Effector memory CD4-positive, alpha-beta T cell (primary cell): ENCODE data around the gene CCDC63.

Experiments used
- DNase-seq, 3 donors: peaks; one replicate each; pipeline ENCODE4 v3.0.0-alpha.2; 2020
- H3K27ac ChIP-seq: 2 replicates; pipeline ENCODE4 v1.7.0; 2013; ENCODE audit warnings: mild to moderate bottlenecking, low read length, moderate library complexity; ENCODE audit not compliant: insufficient read depth, poor library complexity, severe bottlenecking
- H3K27me3 ChIP-seq: replicated peaks from 2 replicates; pipeline ENCODE4 v1.7.0; 2013; ENCODE audit warnings: mild to moderate bottlenecking, low read length; ENCODE audit not compliant: insufficient read depth, control insufficient read depth, poor library complexity, severe bottlenecking
- H3K36me3 ChIP-seq: 2 replicates; pipeline ENCODE4 v1.7.0; 2013; ENCODE audit warnings: mild to moderate bottlenecking, low read length, moderate library complexity; ENCODE audit not compliant: control insufficient read depth, insufficient read depth
- H3K4me1 ChIP-seq: 2 replicates; pipeline ENCODE4 v1.7.0; 2013; ENCODE audit warnings: low read length, mild to moderate bottlenecking; ENCODE audit not compliant: control insufficient read depth, insufficient read depth, poor library complexity, severe bottlenecking
- H3K4me3 ChIP-seq: 2 replicates; pipeline ENCODE4 v1.7.0; 2013; ENCODE audit warnings: low read length, low read depth, mild to moderate bottlenecking; ENCODE audit not compliant: insufficient read depth, poor library complexity, severe bottlenecking
- H3K9me3 ChIP-seq: 2 replicates; pipeline ENCODE4 v1.7.0; 2013; ENCODE audit warnings: mild to moderate bottlenecking, low read length, moderate library complexity; ENCODE audit not compliant: control insufficient read depth

CCDC63 gene

GRCh38 chr12:110901401-110901800 lies 54.6 kb downstream of the CCDC63 start:
- H3K27me3 ChIP-seq = no peaks in the 10 kb centered on the region
- H3K27ac ChIP-seq = no peak overlapping the region
- DNase-seq = no peak
- H3K4me1 ChIP-seq = no peaks in the 10 kb centered on the region
- no peaks in the 10 kb centered on the region for H3K9me3 ChIP-seq
- H3K4me3 ChIP-seq = no peak overlapping the region
- H3K36me3 ChIP-seq = no peaks in the 10 kb centered on the region

GRCh38 chr12:110903511-110903910 lies 56.7 kb downstream of the CCDC63 start:
- no peak for DNase-seq
- H3K27me3 ChIP-seq = no peaks in the 10 kb centered on the region
- no peaks in the 10 kb centered on the region for H3K9me3 ChIP-seq
- no peaks in the 10 kb centered on the region for H3K36me3 ChIP-seq
- no peak overlapping the region for H3K27ac ChIP-seq
- no peaks in the 10 kb centered on the region for H3K4me1 ChIP-seq
- no peak overlapping the region for H3K4me3 ChIP-seq

GRCh38 chr12:110906083-110906482 lies 59.3 kb downstream of the CCDC63 start:
- Histone ChIP-seq H3K36me3 (no peaks in the 10 kb centered on the region), H3K27me3 (no peaks in the 10 kb centered on the region), H3K4me1 (no peaks in the 10 kb centered on the region), H3K9me3 (no peaks in the 10 kb centered on the region), H3K4me3 (no peak overlapping the region), H3K27ac (no peak overlapping the region)
- DNase-seq = no peak

GRCh38 chr12:110906516-110906915 lies 59.7 kb downstream of the CCDC63 start:
- H3K4me3 ChIP-seq = no peak overlapping the region
- DNase-seq = no peak
- H3K36me3 ChIP-seq = no peaks in the 10 kb centered on the region
- no peaks in the 10 kb centered on the region for H3K27me3 ChIP-seq
- no peaks in the 10 kb centered on the region for H3K9me3 ChIP-seq
- H3K27ac ChIP-seq = no peak overlapping the region
- H3K4me1 ChIP-seq = no peaks in the 10 kb centered on the region

- Histone ChIP-seq H3K36me3 (no peaks in the 10 kb centered on the region), H3K27ac (no peak overlapping the region), H3K27me3 (no peaks in the 10 kb centered on the region), H3K9me3 (no peaks in the 10 kb centered on the region), H3K4me1 (no peaks in the 10 kb centered on the region), H3K4me3 (no peak overlapping the region)
- DNase-seq = no peak
These were observed 60.2 kb downstream of the CCDC63 start for GRCh38 chr12:110906985-110907384.

- Histone ChIP-seq H3K27me3 (no peaks in the 10 kb centered on the region), H3K36me3 (no peaks in the 10 kb centered on the region), H3K27ac (no peak overlapping the region), H3K9me3 (no peaks in the 10 kb centered on the region), H3K4me3 (no peak overlapping the region), H3K4me1 (no peaks in the 10 kb centered on the region)
- no peak for DNase-seq
These were observed 60.8 kb downstream of the CCDC63 start for GRCh38 chr12:110907583-110907982.

GRCh38 chr12:110908377-110909152 lies 61.8 kb downstream of the CCDC63 start:
- Histone ChIP-seq H3K9me3 (no peaks in the 10 kb centered on the region), H3K27me3 (no peaks in the 10 kb centered on the region), H3K4me3 (no peak overlapping the region), H3K36me3 (no peaks in the 10 kb centered on the region), H3K27ac (no peak overlapping the region), H3K4me1 (no peaks in the 10 kb centered on the region)
- DNase-seq = no peak

GRCh38 chr12:110912263-110912662 lies 65.5 kb downstream of the CCDC63 start:
- H3K36me3 ChIP-seq = no peaks in the 10 kb centered on the region
- DNase-seq = no peak
- no peak overlapping the region for H3K27ac ChIP-seq
- H3K4me1 ChIP-seq = no peaks in the 10 kb centered on the region
- H3K27me3 ChIP-seq = no peaks in the 10 kb centered on the region
- H3K4me3 ChIP-seq = no peak overlapping the region
- H3K9me3 ChIP-seq = no peaks in the 10 kb centered on the region

- Histone ChIP-seq H3K4me1 (no peaks in the 10 kb centered on the region), H3K27me3 (no peaks in the 10 kb centered on the region), H3K4me3 (no peak overlapping the region), H3K9me3 (no peaks in the 10 kb centered on the region), H3K36me3 (no peaks in the 10 kb centered on the region), H3K27ac (no peak overlapping the region)
- DNase-seq = no peak
These were observed 66.6 kb downstream of the CCDC63 start for GRCh38 chr12:110913119-110914056.

GRCh38 chr12:110916295-110916875 lies 69.6 kb downstream of the CCDC63 start:
- no peak overlapping the region for H3K27ac ChIP-seq
- H3K36me3 ChIP-seq = no peaks in the 10 kb centered on the region
- no peaks in the 10 kb centered on the region for H3K4me1 ChIP-seq
- no peak for DNase-seq
- H3K9me3 ChIP-seq = no peaks in the 10 kb centered on the region
- H3K4me3 ChIP-seq = no peak overlapping the region
- H3K27me3 ChIP-seq = no peaks in the 10 kb centered on the region
